Measurements from ENCODE around the gene UHRF1. TPM values are rescaled to one million over a fixed set of nuclear protein-coding genes. Genes with fewer than 3 reads are reported as not detected.
"Not testable (repeated sequence)": the region's sequence is repeated elsewhere in the genome, so short reads cannot be mapped to it uniquely, and the experiment has no call there.

UHRF1 gene
- total RNA-seq, 2 donors from 2014 or later = 4.2 to 10.0 TPM

DNA sequence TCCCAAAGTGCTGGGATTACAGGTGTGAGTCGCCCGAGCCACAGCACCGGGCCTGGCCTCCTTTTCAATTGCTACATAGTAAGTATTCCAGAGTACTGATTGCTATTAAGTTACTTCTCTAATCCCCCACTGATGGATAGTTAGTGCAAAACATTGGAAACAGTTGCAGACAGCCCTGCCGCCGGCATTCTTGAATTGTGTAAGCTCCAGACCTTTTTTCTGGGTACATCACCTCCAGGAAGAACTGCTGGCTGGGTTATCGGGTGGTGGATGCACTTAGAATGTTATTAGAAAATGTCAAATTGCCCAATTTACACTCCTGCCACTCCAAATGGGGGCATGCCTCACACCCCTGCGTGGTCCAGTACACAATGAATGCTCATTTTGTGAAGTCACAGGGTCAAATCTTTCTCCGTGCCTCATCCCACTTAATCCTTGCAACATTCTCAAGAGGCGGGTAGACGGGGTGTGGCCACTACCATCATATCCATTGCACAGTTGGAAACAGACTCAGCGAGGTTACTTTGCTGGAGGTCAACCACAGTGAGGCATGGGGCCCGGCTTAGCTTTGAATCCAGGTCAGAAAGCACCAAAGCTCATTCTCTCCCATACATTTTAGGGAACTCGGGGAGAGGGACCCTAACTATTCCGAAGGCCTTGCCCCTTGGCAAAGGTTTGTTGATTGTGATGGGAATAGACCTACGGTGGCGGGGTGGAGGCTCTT is 58.6 kb downstream of the UHRF1 start:
- intact Hi-C loops (cut with DNase I, micrococcal nuclease) = no loop called here
- no peak for DNase-seq
- no peak for ATAC-seq

GRCh38 chr19:4968462-4969291 is 59.4 kb downstream of the UHRF1 start, which contains the start of gene KDM4B:
KDM4B (plus strand) TSS chr19:4969113; CDS start chr19:5032891, 63,778 bp downstream.
- DNase-seq (peak; percentile 98 to 100), ATAC-seq (peak; percentile 90)
- intact Hi-C loops (cut with DNase I, micrococcal nuclease) = no loop called here

DNA sequence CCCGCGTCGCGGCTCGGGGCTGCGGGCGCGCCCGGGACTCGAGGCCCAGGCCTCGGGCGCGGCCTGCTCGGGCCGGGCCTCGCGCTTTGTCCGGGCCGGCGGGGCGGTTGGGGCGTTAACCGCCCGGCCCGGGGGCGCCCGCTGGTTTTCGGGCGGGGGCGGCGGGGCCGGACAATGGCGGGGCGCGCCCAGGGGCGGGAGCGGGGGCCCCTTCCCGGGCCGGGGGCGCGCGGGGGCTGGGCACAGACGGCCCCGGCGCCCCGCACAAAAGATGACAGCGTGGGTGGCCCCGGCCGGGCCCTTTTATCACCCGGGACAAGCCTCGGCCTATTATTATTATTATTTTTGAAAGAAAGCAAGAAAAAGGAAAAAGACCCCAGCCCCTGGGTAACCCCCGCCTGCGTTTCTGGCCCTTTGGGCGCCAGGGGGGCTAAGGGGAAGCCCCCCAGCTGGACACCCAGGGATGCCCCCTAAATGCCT is 60.0 kb downstream of the UHRF1 start:
- intact Hi-C loops (cut with DNase I, micrococcal nuclease) = no loop called here

GRCh38 chr19:4969772-4970531 is 60.7 kb downstream of the UHRF1 start:
- intact Hi-C loops (cut with DNase I, micrococcal nuclease) = no loop called here
- DNase-seq (peak; percentile 28 to 42), ATAC-seq (no peak)

More for the DNA sequence above, 60.0 kb downstream of the UHRF1 start:
- DNase-seq = no peak
- no peak for ATAC-seq

GRCh38 chr19:4970558-4971423 is 61.5 kb downstream of the UHRF1 start:
- intact Hi-C loops (cut with DNase I, micrococcal nuclease) = no loop called here
- DNase-seq = peak; percentile 44 to 49
- peak; percentile 9 for ATAC-seq

GRCh38 chr19:4971424-4971793 is 62.1 kb downstream of the UHRF1 start:
- intact Hi-C loops (cut with DNase I, micrococcal nuclease) = no loop called here
- ATAC-seq = peak; percentile 35
- peak; percentile 64 to 70 for DNase-seq

GRCh38 chr19:4971816-4972495 is 62.7 kb downstream of the UHRF1 start:
- intact Hi-C loops (cut with DNase I, micrococcal nuclease) = no loop called here
- no peak for DNase-seq
- no peak for ATAC-seq

DNA sequence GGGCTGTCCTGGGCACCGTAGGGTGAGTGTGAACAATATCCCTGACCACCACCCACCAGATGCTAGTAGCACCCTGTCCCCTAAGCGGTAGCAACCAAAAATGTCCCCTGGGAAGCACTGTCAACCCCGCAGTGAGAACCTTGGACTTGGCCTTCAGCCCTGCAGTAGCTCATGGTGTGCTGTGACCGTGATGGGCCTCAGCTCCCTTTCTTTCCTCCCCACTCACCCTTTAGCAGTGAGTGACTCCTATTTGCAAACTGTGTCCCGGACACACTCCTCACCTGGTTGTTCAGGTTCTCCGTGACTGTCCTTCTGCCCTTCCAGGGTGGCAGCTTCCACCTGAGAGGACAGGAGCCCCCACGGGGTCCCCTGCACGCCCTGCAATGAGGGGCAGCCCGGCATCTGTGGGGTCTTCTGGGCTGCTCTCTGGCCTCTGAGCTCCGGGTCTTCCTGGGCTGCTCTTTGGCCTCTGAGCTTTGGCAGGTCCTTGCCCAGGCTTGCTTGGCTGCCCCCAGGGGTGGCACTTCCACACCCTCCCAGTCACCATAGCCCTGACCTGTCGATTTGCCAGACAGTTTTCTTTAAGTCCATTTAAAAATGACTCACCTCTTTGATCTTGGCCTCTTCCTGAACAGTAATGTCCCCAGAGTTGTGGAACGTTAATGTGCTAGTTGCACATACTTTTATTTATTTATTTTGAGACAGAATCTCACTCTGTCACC is 63.4 kb downstream of the UHRF1 start:
- intact Hi-C loops (cut with DNase I, micrococcal nuclease) = no loop called here
- DNase-seq = no peak
- no peak for ATAC-seq

GRCh38 chr19:4974880-4975469 is 65.7 kb downstream of the UHRF1 start:
- DNase-seq (no peak), ATAC-seq (no peak)
- intact Hi-C loops (cut with DNase I, micrococcal nuclease) = no loop called here

DNA sequence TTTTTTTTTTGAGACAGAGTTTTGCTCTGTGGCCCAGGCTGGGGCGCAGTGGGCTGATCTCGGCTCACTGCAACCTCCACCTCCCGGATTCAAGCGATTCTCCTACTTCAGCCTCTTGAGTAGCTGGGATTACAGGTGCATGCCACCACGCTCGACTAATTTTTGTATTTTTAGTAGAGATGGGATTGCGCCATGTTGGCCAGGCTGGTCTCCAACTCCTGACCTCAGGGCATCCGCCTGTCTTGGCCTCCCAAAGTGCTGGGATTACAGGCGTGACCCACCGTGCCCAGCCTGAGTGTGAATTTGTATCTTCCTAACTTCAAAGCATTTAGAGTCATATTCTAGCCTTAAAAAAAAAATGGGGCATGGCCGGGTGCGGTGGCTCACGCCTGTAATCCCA is 66.3 kb downstream of the UHRF1 start:
- ATAC-seq; DNase-seq; intact Hi-C loops (cut with DNase I, micrococcal nuclease): not testable (repeated sequence)

DNA sequence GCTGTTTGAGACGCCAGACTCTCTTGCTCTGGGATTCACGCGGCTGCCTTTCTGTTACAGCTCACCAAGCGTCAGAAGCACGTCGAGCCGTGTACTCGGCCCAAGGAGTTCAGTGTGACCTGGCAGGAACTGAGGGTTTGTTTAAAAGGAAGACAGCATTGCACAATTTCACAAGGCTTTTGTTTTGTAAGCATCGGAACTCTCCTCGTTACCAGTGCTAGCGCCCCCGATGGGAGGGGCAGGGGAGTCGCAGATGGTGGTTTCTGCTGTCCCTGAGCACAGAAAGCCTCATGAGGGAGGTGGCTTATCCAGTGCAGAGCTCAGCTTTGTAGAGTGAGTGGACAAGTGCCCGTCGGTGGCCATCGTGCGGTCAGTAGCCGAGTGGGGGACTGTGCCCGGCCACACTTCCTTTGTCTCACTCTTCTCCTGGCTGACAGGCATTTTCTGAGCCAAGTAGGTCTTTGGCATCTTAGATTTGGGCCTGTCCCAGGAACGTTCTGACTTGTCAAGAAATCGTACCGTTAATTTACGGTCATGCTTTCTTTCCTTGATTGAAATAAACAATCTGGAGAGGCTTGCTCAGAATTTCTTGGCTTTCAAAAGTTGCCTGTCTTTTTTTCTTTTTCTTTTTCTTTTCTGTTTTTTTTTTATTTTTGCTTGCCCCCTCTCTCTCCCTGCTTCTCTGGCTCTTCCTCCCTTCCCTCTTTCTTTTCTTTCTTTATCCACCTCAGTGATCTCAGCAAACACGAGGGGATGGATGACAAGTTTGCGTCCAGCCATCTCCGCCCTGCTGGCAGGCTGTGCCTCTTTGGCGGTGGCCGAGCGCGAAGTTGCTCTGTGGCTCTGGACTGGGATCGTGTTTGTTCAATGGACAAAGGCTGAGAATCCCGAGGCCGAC is 67.3 kb downstream of the UHRF1 start:
- intact Hi-C loops (cut with DNase I, micrococcal nuclease) = no loop called here
- DNase-seq (peak; percentile 46 to 80), ATAC-seq (peak; percentile 20)

GRCh38 chr19:4977299-4978174 is 68.2 kb downstream of the UHRF1 start:
- intact Hi-C loops (cut with DNase I, micrococcal nuclease) = no loop called here
- peak in 1 of 2 donors; percentile 55 for DNase-seq
- ATAC-seq = peak; percentile 14

- ATAC-seq (no peak), DNase-seq (no peak)
- intact Hi-C loops (cut with DNase I, micrococcal nuclease) = no loop called here
Measured at GRCh38 chr19:4979211-4979807, 70.0 kb downstream of the UHRF1 start.

DNA sequence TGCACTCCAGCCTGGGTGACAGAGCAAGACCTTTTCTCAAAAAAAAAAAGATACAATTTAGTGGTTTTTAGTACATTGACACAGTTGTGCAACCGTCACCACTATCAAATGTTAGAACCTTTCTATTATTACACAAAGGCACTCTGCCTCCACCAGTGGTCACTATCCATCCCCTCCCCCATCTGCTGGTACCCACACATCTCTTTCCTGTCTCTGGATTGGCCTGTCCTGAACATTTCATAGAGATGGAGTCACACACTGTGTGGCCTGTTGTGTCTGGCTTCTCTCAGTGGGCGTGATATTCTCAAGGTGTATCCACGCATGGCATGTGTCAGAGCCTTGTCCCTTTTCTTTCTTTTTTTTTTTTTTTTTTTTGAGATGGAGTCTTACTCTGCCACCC is 70.8 kb downstream of the UHRF1 start:
- intact Hi-C loops (cut with DNase I, micrococcal nuclease) = no loop called here
- ATAC-seq (no peak), DNase-seq (no peak)

All from left colon (tissue), 2 donors.